ENCODE results near the gene RPL39L.

GRCh38 chr3:187122261-187122660 lies 17.0 kb downstream of the RPL39L start:
- TF ChIP-seq, protein P1, sequence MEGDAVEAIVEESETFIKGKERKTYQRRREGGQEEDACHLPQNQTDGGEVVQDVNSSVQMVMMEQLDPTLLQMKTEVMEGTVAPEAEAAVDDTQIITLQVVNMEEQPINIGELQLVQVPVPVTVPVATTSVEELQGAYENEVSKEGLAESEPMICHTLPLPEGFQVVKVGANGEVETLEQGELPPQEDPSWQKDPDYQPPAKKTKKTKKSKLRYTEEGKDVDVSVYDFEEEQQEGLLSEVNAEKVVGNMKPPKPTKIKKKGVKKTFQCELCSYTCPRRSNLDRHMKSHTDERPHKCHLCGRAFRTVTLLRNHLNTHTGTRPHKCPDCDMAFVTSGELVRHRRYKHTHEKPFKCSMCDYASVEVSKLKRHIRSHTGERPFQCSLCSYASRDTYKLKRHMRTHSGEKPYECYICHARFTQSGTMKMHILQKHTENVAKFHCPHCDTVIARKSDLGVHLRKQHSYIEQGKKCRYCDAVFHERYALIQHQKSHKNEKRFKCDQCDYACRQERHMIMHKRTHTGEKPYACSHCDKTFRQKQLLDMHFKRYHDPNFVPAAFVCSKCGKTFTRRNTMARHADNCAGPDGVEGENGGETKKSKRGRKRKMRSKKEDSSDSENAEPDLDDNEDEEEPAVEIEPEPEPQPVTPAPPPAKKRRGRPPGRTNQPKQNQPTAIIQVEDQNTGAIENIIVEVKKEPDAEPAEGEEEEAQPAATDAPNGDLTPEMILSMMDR (IDR thresholded peaks at IDR 0.05) = no peak
- no peak for TF ChIP-seq POLR2A (IDR thresholded peaks at IDR 0.05)
